ENCODE data around the gene MYO1D. TPM values are rescaled to one million over a fixed set of nuclear protein-coding genes. Genes with fewer than 3 reads are reported as not detected.
"Not testable (repeated sequence)": the region's sequence is repeated elsewhere in the genome, so short reads cannot be mapped to it uniquely, and the experiment has no call there.

MYO1D gene
- total RNA-seq: 10 to 100 TPM in 1 of 2 experiments, 1 to 10 TPM in 1; 8.4 to 12.2 TPM

GRCh38 chr17:32876417-32877163 is at the start of gene MYO1D:
TSS of gene MYO1D (minus strand) at chr17:32877124. CDS start at chr17:32876872, 252 bp downstream.
- CTCF ChIA-PET: interaction anchor here (0.6 to 7.4 kb wide), 48 partner anchors 9 to 435 kb away, joined by 3 to 190 read pairs (median 5); partner anchors contain the start of genes PSMD11 and TMEM98
- DNase-seq: peak; percentile 78

GRCh38 chr17:32926183-32926582 is 49.3 kb upstream of the MYO1D start:
- CTCF ChIA-PET: no interaction called here
- DNase-seq (no peak), ATAC-seq (no peak)
- Mint-ChIP-seq H3K4me3 (no peak overlapping the region), H3K36me3 (no peaks in the 10 kb centered on the region), H3K9me3 (ENCODE audit: low read depth) (no peaks in the 10 kb centered on the region), H3K4me1 (peaks cover 4% of the 10 kb centered on the region), H3K27ac (no peak overlapping the region), H3K27me3 (peaks cover 44% of the 10 kb centered on the region)

More at GRCh38 chr17:32876417-32877163, at the start of gene MYO1D:
- Mint-ChIP-seq H3K36me3 (no peaks in the 10 kb centered on the region), H3K4me3 (peak within 1 kb of the TSS; percentile 80), H3K4me1 (peaks cover 16% of the 10 kb centered on the region), H3K27me3 (peaks cover 12% of the 10 kb centered on the region), H3K9me3 (ENCODE audit: low read depth) (no peaks in the 10 kb centered on the region), H3K27ac (peak within 1 kb of the TSS; percentile 87)
- peak; percentile 59 for ATAC-seq

- H3K9me3 Mint-ChIP-seq (ENCODE audit: low read depth); ATAC-seq; DNase-seq; H3K4me3 Mint-ChIP-seq; H3K4me1 Mint-ChIP-seq; H3K27ac Mint-ChIP-seq; H3K36me3 Mint-ChIP-seq: not testable (repeated sequence)
- peaks cover 27% of the 10 kb centered on the region for H3K27me3 Mint-ChIP-seq
- CTCF ChIA-PET: interaction anchor here (1.1 kb wide), 1 partner anchor 47 kb away, joined by 4 read pairs; the partner anchor contains the start of gene MYO1D
Measured at GRCh38 chr17:32923905-32924304, 47.0 kb upstream of the MYO1D start.

- Mint-ChIP-seq H3K27me3 (peaks cover 13% of the 10 kb centered on the region), H3K36me3 (no peaks in the 10 kb centered on the region), H3K27ac (no peak overlapping the region), H3K4me3 (no peak overlapping the region), H3K4me1 (peaks cover 23% of the 10 kb centered on the region), H3K9me3 (ENCODE audit: low read depth) (no peaks in the 10 kb centered on the region)
- CTCF ChIA-PET: interaction anchor here (1.0 to 2.0 kb wide), 3 partner anchors 8 to 45 kb away, joined by 5 to 10 read pairs (median 6); partner anchors contain the start of gene MYO1D
- no peak for DNase-seq
- no peak for ATAC-seq
Measured at GRCh38 chr17:32921017-32921416, 44.1 kb upstream of the MYO1D start.

- Mint-ChIP-seq H3K27ac (no peak overlapping the region), H3K36me3 (no peaks in the 10 kb centered on the region), H3K27me3 (peaks cover 7% of the 10 kb centered on the region), H3K9me3 (ENCODE audit: low read depth) (no peaks in the 10 kb centered on the region), H3K4me3 (no peak overlapping the region), H3K4me1 (peaks cover 31% of the 10 kb centered on the region)
- CTCF ChIA-PET: interaction anchor here (1.0 to 2.0 kb wide), 4 partner anchors 9 to 44 kb away, joined by 4 to 10 read pairs (median 6); partner anchors contain the start of gene MYO1D
- no peak for DNase-seq
- no peak for ATAC-seq
Measured at GRCh38 chr17:32920293-32920692, 43.4 kb upstream of the MYO1D start.

- not testable (repeated sequence) for H3K36me3 Mint-ChIP-seq; H3K27me3 Mint-ChIP-seq; H3K4me3 Mint-ChIP-seq; H3K27ac Mint-ChIP-seq; H3K9me3 Mint-ChIP-seq (ENCODE audit: low read depth); DNase-seq; ATAC-seq
- H3K4me1 Mint-ChIP-seq: peaks cover 35% of the 10 kb centered on the region
- CTCF ChIA-PET: interaction anchor here (1.5 to 2.0 kb wide), 2 partner anchors 17 to 43 kb away, joined by 4 to 10 read pairs; partner anchors contain the start of gene MYO1D
Measured at GRCh38 chr17:32919876-32920275, 43.0 kb upstream of the MYO1D start.

- DNase-seq (no peak), ATAC-seq (no peak)
- peaks cover 53% of the 10 kb centered on the region for H3K4me1 Mint-ChIP-seq
- H3K4me3 Mint-ChIP-seq: peak overlapping the region; percentile 2
- H3K9me3 Mint-ChIP-seq (ENCODE audit: low read depth): no peaks in the 10 kb centered on the region
- no peaks in the 10 kb centered on the region for H3K27me3 Mint-ChIP-seq
- H3K27ac Mint-ChIP-seq: peak overlapping the region; percentile 9
- H3K36me3 Mint-ChIP-seq: no peaks in the 10 kb centered on the region
- CTCF ChIA-PET: interaction anchor here (1.2 to 16.2 kb wide), 2 partner anchors 19 to 42 kb away, joined by 4 to 190 read pairs; partner anchors contain the start of gene MYO1D
Measured at GRCh38 chr17:32917842-32918241, 40.9 kb upstream of the MYO1D start.

GRCh38 chr17:32917081-32917480 is 40.2 kb upstream of the MYO1D start:
- CTCF ChIA-PET: interaction anchor here (1.2 to 16.2 kb wide), 3 partner anchors 18 to 41 kb away, joined by 3 to 190 read pairs (median 31); partner anchors contain the start of gene MYO1D
- ATAC-seq: no peak
- Mint-ChIP-seq H3K36me3 (no peaks in the 10 kb centered on the region), H3K4me3 (no peak overlapping the region), H3K9me3 (ENCODE audit: low read depth) (no peaks in the 10 kb centered on the region), H3K27ac (peak overlapping the region; percentile 68), H3K4me1 (peaks cover 53% of the 10 kb centered on the region), H3K27me3 (no peaks in the 10 kb centered on the region)
- DNase-seq: no peak

- Mint-ChIP-seq H3K9me3 (ENCODE audit: low read depth) (no peaks in the 10 kb centered on the region), H3K4me3 (no peak overlapping the region), H3K27ac (peak overlapping the region; percentile 68), H3K36me3 (no peaks in the 10 kb centered on the region), H3K27me3 (peaks cover 2% of the 10 kb centered on the region), H3K4me1 (peaks cover 53% of the 10 kb centered on the region)
- ATAC-seq: peak; percentile 35
- DNase-seq: no peak
- CTCF ChIA-PET: interaction anchor here (1.2 to 16.2 kb wide), 4 partner anchors 19 to 134 kb away, joined by 3 to 190 read pairs (median 17); partner anchors contain the start of gene MYO1D
Measured at GRCh38 chr17:32916134-32916533, 39.2 kb upstream of the MYO1D start.

GRCh38 chr17:32915245-32915644 is 38.3 kb upstream of the MYO1D start:
- Mint-ChIP-seq H3K36me3 (no peaks in the 10 kb centered on the region), H3K4me1 (peaks cover 51% of the 10 kb centered on the region), H3K27ac (peak overlapping the region; percentile 68), H3K4me3 (peak overlapping the region; percentile 6), H3K27me3 (peaks cover 2% of the 10 kb centered on the region), H3K9me3 (ENCODE audit: low read depth) (no peaks in the 10 kb centered on the region)
- CTCF ChIA-PET: interaction anchor here (1.0 to 16.2 kb wide), 8 partner anchors 9 to 133 kb away, joined by 3 to 190 read pairs (median 4); partner anchors contain the start of gene MYO1D
- ATAC-seq: no peak
- DNase-seq: no peak

GRCh38 chr17:32914181-32914580 is 37.3 kb upstream of the MYO1D start:
- no peaks in the 10 kb centered on the region for H3K9me3 Mint-ChIP-seq (ENCODE audit: low read depth)
- peak overlapping the region; percentile 19 for H3K4me3 Mint-ChIP-seq
- H3K36me3 Mint-ChIP-seq: no peaks in the 10 kb centered on the region
- DNase-seq (peak; percentile 75), ATAC-seq (peak; percentile 63)
- peaks cover 2% of the 10 kb centered on the region for H3K27me3 Mint-ChIP-seq
- H3K27ac Mint-ChIP-seq: peak overlapping the region; percentile 68
- CTCF ChIA-PET: interaction anchor here (1.0 to 16.2 kb wide), 5 partner anchors 8 to 109 kb away, joined by 3 to 190 read pairs (median 5); partner anchors contain the start of gene MYO1D
- H3K4me1 Mint-ChIP-seq: peaks cover 58% of the 10 kb centered on the region

- peak overlapping the region; percentile 61 for H3K27ac Mint-ChIP-seq
- CTCF ChIA-PET: interaction anchor here (1.2 to 16.2 kb wide), 3 partner anchors 10 to 38 kb away, joined by 3 to 190 read pairs (median 31); partner anchors contain the start of gene MYO1D
- DNase-seq (no peak), ATAC-seq (no peak)
- H3K36me3 Mint-ChIP-seq: no peaks in the 10 kb centered on the region
- peaks cover 58% of the 10 kb centered on the region for H3K4me1 Mint-ChIP-seq
- no peaks in the 10 kb centered on the region for H3K9me3 Mint-ChIP-seq (ENCODE audit: low read depth)
- peaks cover 3% of the 10 kb centered on the region for H3K27me3 Mint-ChIP-seq
- H3K4me3 Mint-ChIP-seq: no peak overlapping the region
Measured at GRCh38 chr17:32913593-32913992, 36.7 kb upstream of the MYO1D start.

GRCh38 chr17:32912218-32912897 is 35.4 kb upstream of the MYO1D start:
- no peaks in the 10 kb centered on the region for H3K36me3 Mint-ChIP-seq
- no peaks in the 10 kb centered on the region for H3K9me3 Mint-ChIP-seq (ENCODE audit: low read depth)
- CTCF ChIA-PET: interaction anchor here (1.2 to 16.2 kb wide), 4 partner anchors 9 to 130 kb away, joined by 3 to 190 read pairs (median 24); partner anchors contain the start of gene MYO1D
- peaks cover 48% of the 10 kb centered on the region for H3K4me1 Mint-ChIP-seq
- no peak overlapping the region for H3K27ac Mint-ChIP-seq
- no peak for ATAC-seq
- H3K4me3 Mint-ChIP-seq: no peak overlapping the region
- no peak for DNase-seq
- H3K27me3 Mint-ChIP-seq: peaks cover 7% of the 10 kb centered on the region
